Cortex of kidney (tissue), 1 donor: ENCODE data around the gene OR8B4.
"Not testable (repeated sequence)": the region's sequence is repeated elsewhere in the genome, so short reads cannot be mapped to it uniquely, and the experiment has no call there.

Experiments
- DNase-seq: peaks from one replicate; lab custom pipeline; 2025; lab: John Stamatoyannopoulos, UW

OR8B4 gene, protein sequence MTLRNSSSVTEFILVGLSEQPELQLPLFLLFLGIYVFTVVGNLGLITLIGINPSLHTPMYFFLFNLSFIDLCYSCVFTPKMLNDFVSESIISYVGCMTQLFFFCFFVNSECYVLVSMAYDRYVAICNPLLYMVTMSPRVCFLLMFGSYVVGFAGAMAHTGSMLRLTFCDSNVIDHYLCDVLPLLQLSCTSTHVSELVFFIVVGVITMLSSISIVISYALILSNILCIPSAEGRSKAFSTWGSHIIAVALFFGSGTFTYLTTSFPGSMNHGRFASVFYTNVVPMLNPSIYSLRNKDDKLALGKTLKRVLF

GRCh38 chr11:124424384-124424921 is at the start of gene OR8B4:
OR8B4 (minus strand) TSS chr11:124424871; CDS start chr11:124424871, 0 bp downstream.
- no peak for DNase-seq

DNA sequence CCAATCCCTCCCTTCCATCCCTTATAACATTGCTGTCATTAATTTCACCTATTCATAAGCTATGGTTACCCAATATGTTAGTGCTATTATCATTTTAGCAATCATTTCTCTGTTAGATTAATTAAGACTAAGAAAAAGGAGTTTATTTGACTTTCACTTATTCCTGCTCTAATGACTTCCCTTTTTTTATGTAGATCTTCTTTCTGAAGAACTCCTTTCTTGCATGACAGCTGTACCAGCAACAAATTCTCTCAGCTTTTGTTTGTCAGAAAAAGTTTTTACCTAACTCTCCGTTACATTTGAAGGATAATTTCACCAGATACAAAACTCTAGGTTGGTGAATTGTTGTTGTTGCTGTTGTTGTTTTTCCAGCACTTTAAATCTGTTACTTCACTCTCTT is 49.4 kb upstream of the OR8B4 start:
- no peak for DNase-seq

GRCh38 chr11:124473476-124473875 is 48.8 kb upstream of the OR8B4 start:
- no peak for DNase-seq

- no peak for DNase-seq
These were observed 46.0 kb upstream of the OR8B4 start for GRCh38 chr11:124470561-124471227.

DNA sequence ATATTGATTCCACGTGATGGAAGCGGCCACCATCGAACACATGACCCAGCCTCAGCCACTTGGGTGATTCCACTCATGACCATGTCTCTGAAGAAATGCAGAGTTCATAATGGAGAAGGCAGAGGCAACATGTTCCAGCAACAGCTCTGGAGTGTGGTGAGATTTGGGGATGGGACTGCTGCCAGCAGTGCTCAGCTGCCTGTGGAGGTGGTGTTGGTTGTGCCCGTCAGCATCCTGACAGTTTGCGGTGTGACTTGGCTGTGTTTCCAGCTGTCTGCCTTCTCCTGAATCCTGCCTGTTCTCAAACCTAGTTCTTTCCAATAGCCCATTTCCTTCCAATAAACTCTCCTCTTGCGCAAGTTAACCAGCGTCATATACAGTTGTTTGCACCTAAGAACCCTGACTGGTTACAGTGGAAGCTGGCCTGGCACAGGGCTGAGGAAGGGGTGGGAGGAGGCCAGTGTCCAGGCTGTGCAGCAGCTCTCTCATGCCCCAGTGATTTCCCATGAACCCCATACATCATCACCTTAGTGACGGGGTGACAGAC is 42.8 kb upstream of the OR8B4 start:
- no peak for DNase-seq

GRCh38 chr11:124465368-124465767 is 40.7 kb upstream of the OR8B4 start:
- no peak for DNase-seq

DNA sequence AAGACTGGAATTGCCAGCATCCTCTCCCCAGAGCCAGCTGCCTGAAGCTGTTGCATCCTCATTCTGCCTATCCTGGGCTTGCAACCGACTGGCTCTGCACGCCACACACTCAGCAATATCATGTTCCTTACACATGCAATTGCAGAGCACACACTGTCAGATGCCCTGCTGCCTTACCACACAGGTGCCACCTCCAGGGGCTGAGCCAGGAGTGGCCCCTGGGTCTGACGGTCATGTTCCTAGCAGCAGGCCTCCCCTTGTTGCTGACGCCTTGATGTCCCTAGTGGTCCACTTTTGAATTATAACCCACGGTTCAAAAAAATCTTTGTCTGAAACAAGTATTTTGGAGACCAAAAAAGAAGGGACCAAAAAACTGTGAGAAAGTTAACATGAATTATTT is 39.3 kb upstream of the OR8B4 start:
- DNase-seq: no peak

- DNase-seq: no peak
These were observed 38.7 kb upstream of the OR8B4 start for GRCh38 chr11:124463324-124463723.

GRCh38 chr11:124460459-124460858 is 35.8 kb upstream of the OR8B4 start:
- DNase-seq: no peak

- DNase-seq: not testable (repeated sequence)
These were observed 34.7 kb upstream of the OR8B4 start for GRCh38 chr11:124459379-124459778.

DNA sequence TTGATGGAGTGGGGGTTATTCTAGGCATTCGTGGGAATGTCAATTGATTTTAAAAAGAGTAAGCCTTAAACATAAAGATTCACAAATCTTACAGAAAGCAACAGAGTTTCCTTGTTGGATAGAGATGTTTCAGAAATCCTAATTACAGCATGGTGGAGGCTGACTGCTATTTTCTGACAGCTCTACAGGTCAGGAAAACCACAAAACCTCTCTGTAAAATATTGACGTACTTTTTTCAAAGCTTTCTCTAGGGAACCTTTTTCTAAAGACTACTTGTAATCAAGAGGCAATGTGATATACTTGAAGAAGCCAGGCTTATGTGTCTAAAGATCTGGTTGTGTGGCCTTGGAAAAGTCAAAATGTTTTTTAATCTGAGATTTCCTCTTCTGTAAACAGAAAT is 29.9 kb upstream of the OR8B4 start:
- DNase-seq: no peak

GRCh38 chr11:124446916-124447315 is 22.2 kb upstream of the OR8B4 start:
- no peak for DNase-seq

DNA sequence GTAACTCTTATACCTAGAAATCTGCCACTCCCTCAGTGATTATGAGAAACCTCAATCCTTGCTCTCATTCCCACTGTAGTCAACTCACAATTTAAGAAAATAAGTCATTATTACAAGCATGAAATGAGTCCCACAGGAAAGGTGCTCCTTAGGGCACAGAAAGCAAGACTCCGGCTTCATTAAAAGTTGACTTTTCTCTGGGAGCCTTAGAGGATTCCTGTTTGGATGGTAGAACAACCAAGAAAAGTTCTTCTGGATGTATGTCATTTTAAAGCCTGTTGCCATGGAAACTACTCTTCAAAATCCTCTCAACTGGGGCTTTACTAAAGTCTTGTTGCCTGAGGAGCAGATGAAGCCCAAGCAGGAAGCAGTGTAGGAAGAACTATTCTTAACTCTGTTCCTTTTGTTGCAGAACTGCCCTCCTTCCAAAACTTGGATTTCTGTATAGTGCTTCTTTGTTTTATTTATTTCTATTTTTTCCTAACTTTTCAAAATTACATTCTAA is 21.0 kb upstream of the OR8B4 start, which contains the start of gene OR8B8:
OR8B8 (minus strand) TSS at position 51 of the 505 bp plus-strand sequence. CDS start 4,611 bp downstream, outside the sequence.
- DNase-seq: no peak

- no peak for DNase-seq
These were observed 18.2 kb upstream of the OR8B4 start for GRCh38 chr11:124442847-124443246.

GRCh38 chr11:124442442-124442841 is 17.8 kb upstream of the OR8B4 start:
- DNase-seq: no peak

- no peak for DNase-seq
These were observed 16.8 kb upstream of the OR8B4 start for GRCh38 chr11:124441519-124441918.

GRCh38 chr11:124441081-124441480 is 16.4 kb upstream of the OR8B4 start:
- DNase-seq: no peak

- no peak for DNase-seq
These were observed 15.9 kb upstream of the OR8B4 start for GRCh38 chr11:124440608-124441007.

- DNase-seq: no peak
These were observed 10.0 kb upstream of the OR8B4 start for GRCh38 chr11:124434699-124435098.

- DNase-seq: no peak
These were observed 4.9 kb upstream of the OR8B4 start for GRCh38 chr11:124429599-124429998.

DNA sequence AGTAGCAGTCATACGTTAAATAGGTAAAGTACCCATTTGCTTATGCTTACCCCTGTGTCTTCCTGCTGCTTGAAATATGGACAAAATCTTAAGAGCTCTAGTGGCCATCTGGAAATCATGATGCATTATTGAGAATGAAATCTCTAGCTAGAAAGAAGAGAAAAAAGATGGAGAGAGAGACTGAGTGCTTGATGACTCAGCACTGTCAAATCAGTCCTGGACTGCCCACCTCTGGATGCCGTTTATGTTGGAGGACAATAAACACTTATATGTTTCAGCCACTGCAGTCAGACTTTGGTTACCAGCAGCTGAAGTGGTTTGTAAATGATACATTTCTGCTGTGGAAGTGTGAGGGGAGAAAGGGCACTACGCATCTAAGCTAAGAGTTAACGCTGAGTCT is 3.6 kb downstream of the OR8B4 start:
- no peak for DNase-seq

DNA sequence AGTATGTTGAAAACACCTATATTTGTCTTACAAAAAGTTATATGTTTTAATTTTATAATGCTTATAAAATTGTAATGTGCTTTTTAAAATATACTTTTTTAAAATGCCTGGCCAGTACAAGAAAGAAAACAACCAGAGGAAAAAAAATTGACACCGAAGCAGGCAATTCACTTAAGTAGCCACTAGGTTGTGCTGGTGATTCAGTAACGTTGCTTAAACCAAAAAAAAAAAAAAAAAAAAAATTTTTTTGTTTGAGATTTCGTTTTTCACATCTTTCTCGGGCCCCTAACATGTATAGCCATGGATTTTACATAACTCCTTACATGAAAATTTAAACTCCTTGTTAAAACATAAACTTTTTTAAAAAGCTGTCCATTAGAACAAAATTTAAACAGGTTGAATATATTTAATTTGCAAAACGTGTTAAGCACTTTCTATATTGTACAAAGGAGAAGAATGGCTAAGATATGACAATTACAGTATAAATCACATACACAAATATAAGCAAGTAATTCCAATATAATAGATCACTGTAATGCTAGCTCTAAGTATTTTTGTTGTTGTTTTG is 9.2 kb downstream of the OR8B4 start:
- no peak for DNase-seq
